Bronchial epithelial cell (primary cell): ENCODE results near the gene TSPAN32. TPM values are rescaled to one million over a fixed set of nuclear protein-coding genes. Genes with fewer than 3 reads are reported as not detected.

Experiments used
- DNase-seq: peaks from one replicate; pipeline ENCODE4 v3.0.0-alpha.2; 2010; ENCODE audit warnings: low read depth
- FAIRE-seq: peaks from 2 replicates; lab custom pipeline; 2011; peaks lifted over from hg19 to GRCh38; lab: Jason Lieb, UNC
- H3K27me3 ChIP-seq: 2 replicates; pipeline ENCODE4 v1.5.1; 2011; ENCODE audit warnings: low read length; ENCODE audit not compliant: control insufficient read depth, insufficient read depth
- H3K36me3 ChIP-seq: 2 replicates; pipeline ENCODE4 v1.5.1; 2011; ENCODE audit warnings: low read length; ENCODE audit not compliant: control insufficient read depth, insufficient read depth
- H3K4me3 ChIP-seq: 2 replicates; pipeline ENCODE4 v1.5.1; 2011; ENCODE audit warnings: mild to moderate bottlenecking, low read depth, low read length, control low read depth
- total RNA-seq: library from RNA; depleted of rRNA; stranded (reverse); fragments of >200 nt; gene quantifications from 2 replicates; pipeline ENCODE4 v1.2.1, GENCODE V29; 2014
- TF ChIP-seq, protein P1 (sequence below): IDR thresholded peaks from 2 replicates; pipeline ENCODE4 v1.5.1; 2011; ENCODE audit warnings: mild to moderate bottlenecking, moderate library complexity, low read length, control low read depth, inconsistent platforms; ENCODE audit not compliant: insufficient read depth, severe bottlenecking

TSPAN32 gene
- total RNA-seq, 1 donor from 2014 or later: not detected

DNA sequence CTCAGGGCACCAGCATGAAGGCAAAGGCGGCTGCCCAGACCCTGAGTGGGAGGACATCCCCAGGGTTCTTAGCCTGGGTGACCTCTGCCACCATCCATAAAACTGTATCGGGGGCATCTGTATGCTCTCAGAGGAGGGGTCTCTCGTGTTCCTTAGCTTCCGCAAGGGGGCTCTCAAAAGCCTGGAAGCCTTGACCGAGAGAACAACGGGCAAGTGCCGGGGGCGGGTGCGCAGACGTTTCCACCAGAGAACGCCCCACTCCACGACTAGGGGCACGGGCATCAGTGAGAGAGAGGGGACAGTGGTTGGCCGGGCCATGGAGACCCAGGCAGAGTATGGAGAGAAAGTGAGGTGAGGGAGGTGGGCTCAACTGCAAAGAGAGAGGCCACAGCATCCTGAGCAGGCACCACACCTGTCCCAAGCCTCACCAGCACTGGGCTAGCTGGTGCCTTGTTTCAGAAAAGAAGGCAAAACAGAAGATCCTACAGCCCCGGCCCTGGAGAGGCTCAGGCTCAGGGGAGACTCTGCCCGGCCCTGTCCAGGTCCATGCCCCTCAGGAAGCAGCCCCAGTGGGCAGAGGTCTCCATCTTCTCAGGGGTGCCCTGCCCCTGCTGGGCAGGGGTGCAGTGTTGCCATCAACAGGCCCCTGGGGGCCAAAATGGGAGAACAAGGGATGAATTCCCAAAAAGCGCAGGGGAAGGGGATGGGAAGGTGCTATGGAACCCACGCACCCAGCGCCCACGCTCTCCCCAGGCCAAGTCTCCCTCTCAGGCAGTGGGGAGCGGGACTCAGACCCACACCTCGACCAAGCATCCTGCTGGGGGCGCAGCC is 5.9 kb downstream of the TSPAN32 start:
- no peak for FAIRE-seq
- no peak for DNase-seq
- H3K4me3 ChIP-seq: no peak overlapping the region
- no peaks in the 10 kb centered on the region for H3K27me3 ChIP-seq
- no peaks in the 10 kb centered on the region for H3K36me3 ChIP-seq
- TF ChIP-seq, protein P1, sequence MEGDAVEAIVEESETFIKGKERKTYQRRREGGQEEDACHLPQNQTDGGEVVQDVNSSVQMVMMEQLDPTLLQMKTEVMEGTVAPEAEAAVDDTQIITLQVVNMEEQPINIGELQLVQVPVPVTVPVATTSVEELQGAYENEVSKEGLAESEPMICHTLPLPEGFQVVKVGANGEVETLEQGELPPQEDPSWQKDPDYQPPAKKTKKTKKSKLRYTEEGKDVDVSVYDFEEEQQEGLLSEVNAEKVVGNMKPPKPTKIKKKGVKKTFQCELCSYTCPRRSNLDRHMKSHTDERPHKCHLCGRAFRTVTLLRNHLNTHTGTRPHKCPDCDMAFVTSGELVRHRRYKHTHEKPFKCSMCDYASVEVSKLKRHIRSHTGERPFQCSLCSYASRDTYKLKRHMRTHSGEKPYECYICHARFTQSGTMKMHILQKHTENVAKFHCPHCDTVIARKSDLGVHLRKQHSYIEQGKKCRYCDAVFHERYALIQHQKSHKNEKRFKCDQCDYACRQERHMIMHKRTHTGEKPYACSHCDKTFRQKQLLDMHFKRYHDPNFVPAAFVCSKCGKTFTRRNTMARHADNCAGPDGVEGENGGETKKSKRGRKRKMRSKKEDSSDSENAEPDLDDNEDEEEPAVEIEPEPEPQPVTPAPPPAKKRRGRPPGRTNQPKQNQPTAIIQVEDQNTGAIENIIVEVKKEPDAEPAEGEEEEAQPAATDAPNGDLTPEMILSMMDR: no peak

DNA sequence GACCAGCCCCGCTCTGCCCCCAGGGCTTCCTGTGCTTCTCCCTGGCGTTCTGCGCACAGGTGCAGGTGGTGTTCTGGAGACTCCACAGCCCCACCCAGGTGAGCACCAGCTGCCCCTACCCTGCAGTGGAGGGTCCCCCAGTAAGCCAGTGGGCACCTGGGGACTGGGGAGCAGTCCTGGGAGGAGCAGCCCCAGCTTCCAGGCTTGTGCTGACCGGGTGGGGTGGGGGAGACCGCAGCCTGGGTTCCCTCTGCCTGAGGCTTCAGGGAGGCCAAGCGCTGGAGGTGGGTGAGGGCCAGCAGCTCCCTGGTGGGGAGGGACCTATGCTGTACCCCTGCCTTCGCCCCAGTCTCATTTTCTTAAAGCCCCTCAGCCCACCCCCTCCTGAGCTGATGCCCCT is 6.9 kb downstream of the TSPAN32 start:
- Histone ChIP-seq H3K36me3 (no peaks in the 10 kb centered on the region), H3K27me3 (no peaks in the 10 kb centered on the region), H3K4me3 (no peak overlapping the region)
- FAIRE-seq (no peak), DNase-seq (no peak)
- TF ChIP-seq, protein P1: no peak

DNA sequence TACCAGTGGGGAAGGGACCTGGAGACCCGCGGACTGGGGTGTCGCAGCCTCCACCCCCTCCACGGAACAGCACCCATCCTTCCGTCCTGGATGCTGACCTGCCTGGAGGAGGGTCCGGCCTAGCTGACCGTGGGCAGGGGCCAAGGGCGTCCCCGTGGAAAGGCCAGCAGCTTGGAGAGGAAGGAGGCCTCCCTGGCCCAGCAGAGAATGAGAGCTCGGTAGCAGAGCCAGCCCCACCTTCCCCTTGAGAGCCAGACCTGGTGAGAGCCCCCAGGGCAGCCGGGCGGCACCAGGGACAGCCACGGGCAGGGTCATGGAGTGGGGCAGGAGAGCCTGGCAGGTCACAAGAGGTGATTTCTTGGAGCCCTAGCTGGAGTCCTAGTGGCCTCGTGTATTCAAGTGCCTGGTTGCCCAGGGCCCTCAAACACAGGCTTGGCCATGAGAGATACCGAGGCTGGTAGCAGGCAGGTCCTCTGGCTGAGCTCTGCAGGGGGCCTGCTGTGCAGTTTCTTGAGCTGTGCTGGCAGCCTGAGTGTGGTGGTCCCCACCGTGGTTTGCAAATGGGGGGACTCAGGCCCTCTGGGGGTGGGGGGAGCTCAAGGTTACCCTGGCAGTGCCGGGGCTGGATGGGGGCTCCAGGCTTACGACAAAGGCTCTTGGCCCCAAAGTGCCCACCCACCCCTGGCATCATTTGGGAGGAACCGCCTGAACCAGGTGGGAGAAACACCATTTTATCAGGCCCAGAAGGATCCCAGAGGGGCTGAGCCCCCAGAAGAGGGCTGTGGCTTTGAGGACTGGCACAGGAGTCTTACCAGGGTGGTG is 7.6 kb downstream of the TSPAN32 start:
- H3K27me3 ChIP-seq: no peaks in the 10 kb centered on the region
- no peak for FAIRE-seq
- no peak overlapping the region for H3K4me3 ChIP-seq
- no peaks in the 10 kb centered on the region for H3K36me3 ChIP-seq
- TF ChIP-seq, protein P1: no peak
- no peak for DNase-seq

DNA sequence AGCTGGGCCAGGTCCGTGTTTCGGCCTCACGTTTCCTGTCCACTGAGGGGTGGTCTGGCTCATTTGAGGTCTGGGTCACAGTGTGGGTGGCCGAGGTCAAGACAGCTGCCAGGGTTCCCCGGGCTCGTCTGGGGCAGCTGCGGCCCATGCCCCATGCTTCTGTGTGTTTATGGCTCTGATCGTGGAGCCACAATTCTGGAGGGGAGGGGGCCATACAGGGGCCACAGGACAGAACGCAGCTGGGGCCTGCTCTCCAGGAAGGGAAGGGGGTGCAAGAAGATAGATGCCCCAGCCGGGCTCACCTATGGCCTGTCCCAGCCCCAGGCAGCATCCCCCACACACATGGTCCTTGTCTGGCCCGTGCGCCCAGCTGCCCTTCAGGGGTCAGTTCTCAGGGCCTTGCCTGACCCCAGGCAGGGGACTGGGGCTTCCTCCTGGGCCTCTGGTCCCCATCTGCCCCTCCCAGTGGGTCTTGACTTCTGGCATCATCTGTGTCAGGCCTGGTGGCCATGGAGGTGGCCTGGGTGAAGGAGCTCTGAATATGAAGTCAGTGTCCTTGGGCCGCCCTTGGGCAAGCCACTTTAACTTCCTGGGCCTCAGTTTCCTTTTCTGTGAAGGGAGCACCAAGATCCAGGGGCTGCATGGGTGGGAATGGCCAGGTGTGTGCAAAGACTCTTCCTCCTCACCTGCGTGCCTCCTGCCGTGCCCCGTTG is 8.4 kb downstream of the TSPAN32 start:
- Histone ChIP-seq H3K4me3 (no peak overlapping the region), H3K36me3 (no peaks in the 10 kb centered on the region), H3K27me3 (no peaks in the 10 kb centered on the region)
- FAIRE-seq: no peak
- TF ChIP-seq, protein P1: no peak
- no peak for DNase-seq

DNA sequence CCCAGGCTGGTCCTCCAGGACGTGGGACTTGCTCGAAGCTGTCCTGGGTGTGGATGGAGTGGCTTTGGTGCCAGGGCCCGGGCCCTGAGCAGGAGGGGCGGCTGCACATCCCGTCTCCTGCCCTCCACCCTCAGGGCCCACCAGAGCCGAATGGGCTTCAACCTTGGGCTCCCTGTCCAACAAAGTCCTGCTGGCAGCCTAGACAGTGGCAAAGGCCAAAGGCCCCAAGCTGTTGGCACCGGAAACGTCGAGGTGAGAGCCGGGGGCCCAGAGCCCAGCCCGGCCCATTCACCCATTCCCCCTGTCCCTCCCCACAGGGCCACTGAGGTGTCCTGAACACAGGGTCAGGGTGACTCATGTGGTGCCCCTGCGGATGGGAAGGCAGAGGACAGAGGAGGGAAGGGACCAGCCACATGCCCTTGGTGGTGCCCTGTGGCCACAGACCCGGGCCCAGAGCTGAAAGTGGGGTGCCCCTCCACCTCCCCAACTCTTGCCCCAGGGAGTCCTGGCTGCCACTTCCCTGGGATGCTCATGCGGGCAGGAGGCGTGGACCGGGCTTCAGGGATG is 9.1 kb downstream of the TSPAN32 start:
- H3K4me3 ChIP-seq: no peak overlapping the region
- FAIRE-seq (no peak), DNase-seq (no peak)
- TF ChIP-seq, protein P1: no peak
- H3K36me3 ChIP-seq: no peaks in the 10 kb centered on the region
- H3K27me3 ChIP-seq: no peaks in the 10 kb centered on the region
